ENCODE measurements around the gene ATP5PB.

Gene ATP5PB

GRCh38 chr1:111444031-111444430, 5.2 kb upstream of the ATP5PB start:
- intact Hi-C loops (cut with DNase I) = no loop called here
- no peak for DNase-seq

- intact Hi-C loops (cut with DNase I) = no loop called here
- DNase-seq = no peak
Measured at GRCh38 chr1:111446546-111446945, 2.7 kb upstream of the ATP5PB start.

DNA sequence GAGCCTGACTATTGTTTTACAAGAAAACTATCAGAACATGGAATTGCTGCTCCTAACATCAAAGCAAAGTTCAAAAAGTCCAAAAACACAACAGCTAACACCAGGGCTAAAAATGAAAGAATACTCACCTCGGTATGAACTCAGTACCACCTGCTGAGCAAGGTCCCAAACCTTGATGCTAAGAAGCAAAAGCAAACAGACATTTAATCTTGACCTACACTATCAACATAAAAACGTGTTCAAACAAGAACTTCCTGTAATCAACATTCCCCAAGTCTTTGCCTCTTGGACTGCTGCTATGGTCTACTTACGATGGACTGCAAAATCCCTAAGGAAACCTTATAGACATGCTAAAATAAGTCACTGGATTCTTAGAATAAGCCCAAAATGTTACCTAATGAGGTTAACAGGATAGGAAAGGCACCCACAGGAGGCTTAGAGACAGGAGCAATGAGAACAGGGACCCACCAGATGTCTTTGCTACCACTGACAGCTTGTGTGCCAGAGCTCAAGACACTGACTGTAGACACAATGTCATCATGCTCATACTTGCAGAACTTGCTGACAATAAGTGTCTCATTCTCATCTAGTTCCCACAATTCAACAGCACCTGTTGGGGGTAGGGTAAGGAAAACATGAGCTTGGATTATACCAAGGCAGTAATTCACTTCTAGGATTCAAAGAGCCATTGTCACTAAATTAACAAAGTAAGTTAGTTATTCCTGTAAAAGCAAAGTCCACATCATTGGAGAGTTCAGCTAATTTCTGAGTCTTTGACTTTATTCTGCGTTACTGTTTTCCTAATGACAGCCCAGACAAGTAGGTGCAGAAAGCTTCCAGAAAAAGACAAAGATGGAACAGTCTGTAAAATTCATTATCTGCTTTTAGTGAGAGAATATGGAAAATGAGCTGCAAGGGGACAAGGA, 2.0 kb upstream of the ATP5PB start:
- intact Hi-C loops (cut with DNase I) = no loop called here
- no peak for DNase-seq

DNA sequence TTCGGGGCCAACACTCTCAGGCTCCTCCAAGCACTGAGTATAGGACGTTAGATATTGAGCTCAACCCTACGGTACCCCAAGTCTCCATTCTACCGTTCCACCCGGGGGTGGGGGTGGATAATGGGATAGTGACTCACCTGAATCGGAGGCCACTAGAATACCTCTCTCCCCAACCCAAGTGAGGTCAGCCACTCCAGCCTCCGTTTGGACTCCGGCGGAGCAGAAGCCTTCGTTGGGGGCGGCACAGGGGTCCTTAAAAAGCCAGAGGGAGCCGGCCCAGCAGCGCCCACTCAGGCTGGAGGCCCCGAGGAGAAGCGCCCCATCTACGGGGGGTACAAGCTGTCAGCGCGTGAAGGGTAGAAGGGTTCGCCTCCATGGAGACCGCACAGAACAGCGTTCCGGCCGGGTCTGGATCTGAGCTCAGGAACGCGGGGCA, 764 bp upstream of the ATP5PB start:
- DNase-seq = peak in 1 of 10 donors; percentile 83
- intact Hi-C loops (cut with DNase I) = loop anchor here (2.0 kb wide), 1 partner anchor 310 kb away; no protein-coding TSS in a partner anchor

DNA sequence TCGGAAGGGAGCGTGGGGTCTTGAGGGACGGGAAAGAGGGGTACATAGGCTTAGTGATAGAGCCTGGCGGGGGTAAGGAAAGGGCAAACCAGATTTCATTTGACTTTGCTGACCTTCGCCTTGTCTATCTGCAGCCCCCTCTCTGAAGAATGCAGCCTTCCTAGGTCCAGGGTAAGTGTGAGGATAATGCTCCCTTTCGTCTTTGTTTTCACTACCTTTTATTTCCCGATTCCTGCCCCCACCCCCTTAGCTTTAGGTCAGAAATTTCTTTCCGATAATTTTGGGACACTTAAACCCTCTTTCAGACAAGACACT, 396 bp downstream of the ATP5PB start:
- intact Hi-C loops (cut with DNase I) = loop anchor here (2.0 kb wide), 1 partner anchor 311 kb away; no protein-coding TSS in a partner anchor
- no peak for DNase-seq

- no peak for DNase-seq
- intact Hi-C loops (cut with DNase I) = no loop called here
Measured at GRCh38 chr1:111450185-111450584, 921 bp downstream of the ATP5PB start.

DNA sequence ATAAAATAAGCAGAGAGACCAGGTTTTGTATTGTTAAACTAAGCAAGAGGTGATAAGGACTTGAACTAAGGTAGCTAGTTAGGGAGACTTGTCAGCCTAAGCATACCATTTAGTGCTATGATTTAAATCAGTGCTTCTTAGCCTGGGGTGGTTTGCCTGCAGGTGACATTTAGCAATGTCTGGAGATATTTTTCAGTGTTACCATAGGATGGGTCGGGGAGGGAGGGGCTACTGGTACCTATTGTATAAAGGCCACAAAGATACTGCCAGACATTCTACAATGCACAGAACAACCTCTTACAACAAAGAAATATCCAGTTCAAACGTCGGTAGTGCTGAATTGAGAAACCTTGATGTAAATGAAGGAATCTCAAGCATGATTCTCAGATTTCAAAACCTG, 3.3 kb downstream of the ATP5PB start:
- intact Hi-C loops (cut with DNase I) = no loop called here
- no peak for DNase-seq

GRCh38 chr1:111453706-111454105, 4.4 kb downstream of the ATP5PB start:
- intact Hi-C loops (cut with DNase I) = no loop called here
- no peak for DNase-seq

DNA sequence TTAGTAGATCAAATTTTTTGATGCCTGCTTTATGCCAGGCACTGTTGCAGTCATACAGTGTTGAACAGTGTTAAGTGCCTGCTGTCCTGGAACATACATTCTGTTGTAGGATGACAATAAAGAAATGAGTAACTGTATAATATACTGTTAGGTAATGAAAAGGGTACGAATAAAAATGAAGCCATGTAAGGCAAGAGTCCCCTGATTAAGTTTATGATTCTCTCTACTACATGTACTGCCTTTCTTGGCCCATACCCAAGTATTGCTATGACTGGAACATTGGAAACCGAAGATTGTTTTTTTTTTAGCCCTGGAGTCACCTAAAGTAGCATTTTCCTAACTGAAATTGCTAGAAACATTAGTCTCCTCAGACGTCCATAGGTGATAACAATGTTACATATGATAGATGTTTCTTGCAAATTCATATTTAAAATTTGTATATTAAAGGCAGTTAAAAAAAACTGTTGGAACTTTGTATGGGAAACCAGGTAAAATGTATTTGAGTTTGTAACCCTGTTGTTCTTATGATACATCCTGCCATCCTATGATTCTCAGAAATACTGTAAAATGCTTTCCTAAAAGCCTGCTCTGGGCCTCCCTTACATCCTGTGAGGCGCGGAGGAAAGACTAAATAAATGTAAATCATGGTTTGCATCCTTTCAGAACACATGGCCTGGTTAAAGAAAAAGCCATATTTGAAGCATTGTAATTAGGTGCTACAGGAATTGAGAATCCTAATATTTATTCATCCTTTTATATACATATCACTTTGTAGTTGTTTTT, 5.8 kb downstream of the ATP5PB start:
- intact Hi-C loops (cut with DNase I) = no loop called here
- DNase-seq = no peak

GRCh38 chr1:111455642-111456031, 6.4 kb downstream of the ATP5PB start:
- no peak for DNase-seq
- intact Hi-C loops (cut with DNase I) = no loop called here

DNA sequence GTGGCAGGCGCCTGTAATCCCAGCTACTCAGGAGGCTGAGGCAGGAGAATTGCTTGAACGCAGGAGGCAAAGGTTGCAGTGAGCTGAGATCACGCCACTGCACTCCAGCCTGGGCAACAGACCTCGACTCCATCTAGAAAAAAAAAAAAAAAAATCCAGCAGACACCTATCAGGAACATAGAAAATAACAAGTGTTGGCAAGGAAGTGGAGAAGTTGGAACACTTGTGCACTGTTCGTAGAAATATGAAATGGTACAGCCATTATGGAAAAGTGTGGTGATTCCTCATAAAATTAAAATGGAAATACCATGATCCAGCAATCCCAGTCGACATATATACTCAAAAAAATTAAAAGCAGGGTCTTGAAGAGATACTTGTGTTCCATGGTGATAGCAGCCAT, 12.5 kb downstream of the ATP5PB start:
- DNase-seq = no peak
- intact Hi-C loops (cut with DNase I) = no loop called here

GRCh38 chr1:111462370-111463028, 13.2 kb downstream of the ATP5PB start:
- DNase-seq = no peak
- intact Hi-C loops (cut with DNase I) = no loop called here

- intact Hi-C loops (cut with DNase I) = no loop called here
- no peak for DNase-seq
Measured at GRCh38 chr1:111463029-111463683, 13.9 kb downstream of the ATP5PB start.

DNA sequence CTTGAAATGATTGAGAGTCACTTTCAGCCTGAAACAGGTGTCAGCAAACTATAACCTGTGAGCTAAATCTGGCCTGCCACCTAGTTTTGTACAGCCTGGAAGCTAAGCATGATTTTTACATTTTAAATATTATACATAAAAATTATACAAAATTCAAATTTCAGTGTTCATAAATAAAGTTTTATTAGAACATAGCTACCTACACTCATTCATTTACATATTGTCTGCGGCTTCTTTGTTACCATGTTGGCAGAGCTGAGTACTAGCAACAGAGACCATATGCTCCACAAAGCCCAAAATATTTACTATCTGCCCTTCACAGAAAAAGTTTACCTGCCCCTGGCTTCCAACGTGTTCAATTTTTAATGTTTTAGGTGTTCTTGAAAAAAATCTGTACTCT, 16.5 kb downstream of the ATP5PB start:
- DNase-seq = no peak
- intact Hi-C loops (cut with DNase I) = no loop called here

GRCh38 chr1:111466480-111466879, 17.2 kb downstream of the ATP5PB start:
- intact Hi-C loops (cut with DNase I) = no loop called here
- no peak for DNase-seq

GRCh38 chr1:111467865-111468716, 18.8 kb downstream of the ATP5PB start:
- no peak for DNase-seq
- intact Hi-C loops (cut with DNase I) = no loop called here

DNA sequence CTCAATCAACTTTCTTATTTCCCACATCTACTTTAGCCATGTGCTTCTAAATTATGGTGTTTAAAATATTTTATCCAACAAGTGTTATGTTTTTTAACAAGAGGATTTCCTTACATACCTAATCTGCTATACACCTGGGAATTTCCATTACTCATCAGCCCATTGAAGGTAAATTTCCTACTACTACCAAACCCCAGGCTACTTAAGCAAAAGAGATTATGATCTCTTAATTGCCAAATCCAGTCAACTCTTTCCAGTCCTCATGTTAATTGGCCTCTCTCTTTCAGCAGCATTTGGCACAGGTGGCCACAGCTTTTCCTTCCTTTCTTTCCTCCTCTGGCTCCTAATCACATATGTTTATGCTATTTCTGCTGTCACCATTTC, 19.4 kb downstream of the ATP5PB start:
- intact Hi-C loops (cut with DNase I) = no loop called here
- no peak for DNase-seq

DNA sequence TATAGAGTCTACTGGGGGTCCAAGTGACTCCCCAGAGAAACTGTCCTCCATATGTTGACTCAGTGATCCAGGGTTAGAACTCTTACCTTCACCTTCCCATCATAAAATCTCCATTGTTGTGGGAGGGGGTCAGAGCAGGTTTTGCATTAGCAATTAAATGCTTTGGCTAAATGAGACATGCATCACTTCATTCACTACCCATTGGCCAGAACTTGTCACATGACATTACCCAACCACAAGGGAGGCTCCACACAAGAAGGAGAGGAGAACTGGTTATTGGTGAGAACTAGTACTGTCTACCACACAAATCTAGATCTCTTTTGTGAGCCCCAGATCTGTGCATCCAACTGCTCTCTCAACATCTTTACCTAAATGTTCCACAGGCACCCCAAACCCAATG, 20.3 kb downstream of the ATP5PB start:
- intact Hi-C loops (cut with DNase I) = no loop called here
- no peak for DNase-seq

DNA sequence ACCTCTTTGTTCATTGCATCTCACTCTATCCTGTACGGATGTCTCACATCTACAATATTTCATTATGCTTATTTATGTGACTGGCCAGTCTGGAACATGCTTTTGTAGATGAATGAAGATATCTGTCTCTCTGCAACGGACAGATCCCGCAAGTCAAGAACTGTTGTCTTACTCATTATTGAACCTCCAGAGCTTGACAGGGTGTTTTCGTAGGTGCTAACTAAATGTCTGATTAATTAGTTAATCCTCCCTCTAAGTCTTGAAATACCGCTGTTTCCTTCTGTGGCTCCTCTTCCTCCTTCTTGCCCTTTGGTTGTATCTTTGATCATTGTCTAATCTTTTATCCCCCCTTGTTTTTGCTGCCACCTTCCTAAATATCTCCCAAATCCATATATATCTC, 21.3 kb downstream of the ATP5PB start:
- intact Hi-C loops (cut with DNase I) = no loop called here
- no peak for DNase-seq

GRCh38 chr1:111471012-111471411, 21.7 kb downstream of the ATP5PB start:
- intact Hi-C loops (cut with DNase I) = no loop called here
- DNase-seq = peak in 2 of 10 donors; percentile 23 to 82
